Naive thymus-derived CD4-positive, alpha-beta T cell (primary cell): Measurements from ENCODE around the gene C9orf85. TPM values are rescaled to one million over a fixed set of nuclear protein-coding genes. Genes with fewer than 3 reads are reported as not detected.

Source experiments
- ATAC-seq: fragments of 150-1000 bp; cut with Tn5 transposase; 2 replicates; pipeline ENCODE4 v1.10.0; 2021; ENCODE audit warnings: mild to moderate bottlenecking, moderate library complexity
- CTCF ChIA-PET: fragments of 350-600 bp; sonication (Branson Sonifier 250); formaldehyde crosslinking; loops from one replicate; lab custom pipeline; 2021; ENCODE audit warnings: antibody characterized with exemption; lab: Charles Lee
- POLR2A ChIA-PET: fragments of 350-600 bp; sonication (Branson Sonifier 250); formaldehyde crosslinking; loops from one replicate; lab custom pipeline; 2021; ENCODE audit warnings: antibody characterized with exemption, inconsistent platforms; lab: Charles Lee
- DNase-seq, 9 donors: peaks; one replicate each; pipeline versions ENCODE4 v3.0.0 to v3.0.0-alpha.2; 2020 to 2022; ENCODE audit warnings: mixed read lengths in 1 of 9
- H3K27ac ChIP-seq: one replicate; pipeline ENCODE4 v1.7.0; 2013; ENCODE audit warnings: mild to moderate bottlenecking, low read depth, low read length, moderate library complexity
- H3K27me3 ChIP-seq, 2 donors: one replicate each; pipeline ENCODE4 v1.7.0; 2013; ENCODE audit warnings: low read length in 2 of 2, mild to moderate bottlenecking in 2 of 2, moderate library complexity in 2 of 2; ENCODE audit not compliant: control insufficient read depth in 2 of 2, insufficient read depth in 2 of 2
- H3K36me3 ChIP-seq, 3 experiments: 1 replicate in 2 of 3; 2 replicates in 1 of 3; pipeline ENCODE4 v1.7.0; 2013; ENCODE audit warnings: low read length in 3 of 3, mild to moderate bottlenecking in 3 of 3, moderate library complexity in 1 of 3; ENCODE audit not compliant: insufficient read depth in 3 of 3, control insufficient read depth in 2 of 3
- H3K4me1 ChIP-seq, 2 donors: one replicate each; pipeline ENCODE4 v1.7.0; 2013; ENCODE audit warnings: low read length in 2 of 2, mild to moderate bottlenecking in 2 of 2, moderate library complexity in 1 of 2; ENCODE audit not compliant: control insufficient read depth in 2 of 2, insufficient read depth in 2 of 2
- H3K4me3 ChIP-seq: 2 replicates; pipeline ENCODE4 v1.7.0; 2013; ENCODE audit warnings: mild to moderate bottlenecking, low read length
- H3K9me3 ChIP-seq, 3 experiments: 1 replicate in 2 of 3; 2 replicates in 1 of 3; pipeline ENCODE4 v1.7.0; 2013; ENCODE audit warnings: low read length in 3 of 3; ENCODE audit not compliant: control insufficient read depth in 2 of 3
- H3K27ac Mint-ChIP-seq, 9 donors: one replicate each; pipeline ENCODE4 v1.8.0; 2020 to 2022; ENCODE audit warnings: mixed read lengths in 9 of 9, mild to moderate bottlenecking in 8 of 9, moderate library complexity in 5 of 9, inconsistent platforms in 2 of 9
- H3K27me3 Mint-ChIP-seq, 5 donors: one replicate each; pipeline ENCODE4 v1.8.0; 2021 to 2022; ENCODE audit warnings: mixed read lengths in 5 of 5, mild to moderate bottlenecking in 1 of 5
- H3K36me3 Mint-ChIP-seq, 5 donors: one replicate each; pipeline ENCODE4 v1.8.0; 2020 to 2022; ENCODE audit warnings: mixed read lengths in 5 of 5, mild to moderate bottlenecking in 3 of 5, inconsistent platforms in 1 of 5
- H3K4me1 Mint-ChIP-seq, 7 donors: one replicate each; pipeline ENCODE4 v1.8.0; 2020 to 2022; ENCODE audit warnings: mixed read lengths in 7 of 7, mild to moderate bottlenecking in 3 of 7, inconsistent platforms in 1 of 7
- H3K4me3 Mint-ChIP-seq, 10 donors: one replicate each; pipeline ENCODE4 v1.8.0; 2020 to 2022; ENCODE audit warnings: mild to moderate bottlenecking in 10 of 10, mixed read lengths in 10 of 10, moderate library complexity in 6 of 10, inconsistent platforms in 2 of 10
- H3K9me3 Mint-ChIP-seq, 11 donors: one replicate each; pipeline ENCODE4 v1.8.0; 2020 to 2022; ENCODE audit warnings: mixed read lengths in 11 of 11, mild to moderate bottlenecking in 4 of 11, inconsistent platforms in 1 of 11, moderate library complexity in 1 of 11
- intact Hi-C, 2 donors: fragments of 100-400 bp; cut with micrococcal nuclease; formaldehyde crosslinking; loops; one replicate each; pipeline ENCODE4 v1.15.1; 2023
- polyA plus RNA-seq, 2 donors: library from polyadenylated mRNA; unstranded; fragments of 300-500 nt; fragmentation: Illumina TruSeq; gene quantifications; one replicate each; pipeline ENCODE4 v1.2.3, GENCODE V29; 2021
- total RNA-seq, 6 experiments: library from RNA in 5 of 6; stranded (reverse) in 5 of 6; gene quantifications; 1 replicate in 5 of 6; 2 replicates in 1 of 6; pipeline ENCODE4 v1.2.3 and lab custom pipeline; 2021 to 2026

Gene C9orf85
- total and polyA plus RNA-seq, 7 experiments from 2014 or later = 4.8 to 13.9 (median 9.1) TPM

GRCh38 chr9:71918419-71918818 lies 7.0 kb downstream of the C9orf85 start:
- Histone ChIP-seq H3K9me3 (no peaks in the 10 kb centered on the region), H3K36me3 (no peaks in the 10 kb centered on the region), H3K4me1 (no peaks in the 10 kb centered on the region), H3K27ac (no peak overlapping the region), H3K4me3 (no peak overlapping the region), H3K27me3 (no peaks in the 10 kb centered on the region)
- peaks cover 27 to 54% (median 38%) of the 10 kb centered on the region in 7 donors for H3K4me1 Mint-ChIP-seq
- no peaks in the 10 kb centered on the region for H3K9me3 Mint-ChIP-seq
- H3K36me3 Mint-ChIP-seq = peaks cover 3 to 33% (median 14%) of the 10 kb centered on the region in 5 donors
- DNase-seq (no peak), ATAC-seq (no peak)
- POLR2A ChIA-PET = no interaction called here
- CTCF ChIA-PET = no interaction called here
- no peak overlapping the region for H3K4me3 Mint-ChIP-seq
- H3K27me3 Mint-ChIP-seq = no peaks in the 10 kb centered on the region
- H3K27ac Mint-ChIP-seq = no peak overlapping the region
- intact Hi-C loops = loop anchor here in 1 of 2 donors (10.0 kb wide), 1 partner anchor 106 kb away; no protein-coding TSS in a partner anchor

GRCh38 chr9:71920456-71921189 lies 9.2 kb downstream of the C9orf85 start:
- no peaks in the 10 kb centered on the region for H3K4me1 ChIP-seq
- H3K9me3 ChIP-seq = no peaks in the 10 kb centered on the region
- ChIA-PET POLR2A (interaction anchor here (0.6 kb wide), 2 partner anchors 34 to 121 kb away, joined by 4 to 5 read pairs; no protein-coding TSS in a partner anchor), CTCF (interaction anchor here (0.6 kb wide), 1 partner anchor 29 kb away, joined by 4 read pairs; no protein-coding TSS in a partner anchor)
- no peaks in the 10 kb centered on the region for H3K9me3 Mint-ChIP-seq
- DNase-seq (no peak), ATAC-seq (no peak)
- no peaks in the 10 kb centered on the region for H3K36me3 ChIP-seq
- no peaks in the 10 kb centered on the region for H3K27me3 Mint-ChIP-seq
- H3K4me3 ChIP-seq = no peak overlapping the region
- H3K36me3 Mint-ChIP-seq = peaks cover 3 to 38% (median 15%) of the 10 kb centered on the region in 5 donors
- H3K27ac ChIP-seq = no peak overlapping the region
- peak overlapping the region in 1 of 9 donors; percentile 59 for H3K27ac Mint-ChIP-seq
- no peak overlapping the region for H3K4me3 Mint-ChIP-seq
- intact Hi-C loops = no loop called here
- peaks cover 22 to 40% (median 26%) of the 10 kb centered on the region in 7 donors for H3K4me1 Mint-ChIP-seq
- H3K27me3 ChIP-seq = no peaks in the 10 kb centered on the region

- Mint-ChIP-seq H3K4me3 (no peak overlapping the region), H3K27me3 (no peaks in the 10 kb centered on the region), H3K4me1 (peaks cover 19 to 36% (median 21%) of the 10 kb centered on the region in 7 donors), H3K36me3 (peaks cover 3 to 38% (median 15%) of the 10 kb centered on the region in 5 donors), H3K27ac (no peak overlapping the region), H3K9me3 (no peaks in the 10 kb centered on the region)
- Histone ChIP-seq H3K36me3 (no peaks in the 10 kb centered on the region), H3K9me3 (no peaks in the 10 kb centered on the region), H3K4me1 (no peaks in the 10 kb centered on the region), H3K27me3 (no peaks in the 10 kb centered on the region), H3K4me3 (no peak overlapping the region), H3K27ac (no peak overlapping the region)
- CTCF ChIA-PET = interaction anchor here (0.6 kb wide), 1 partner anchor 28 kb away, joined by 4 read pairs; no protein-coding TSS in a partner anchor
- POLR2A ChIA-PET = interaction anchor here (0.6 kb wide), 1 partner anchor 35 kb away, joined by 5 read pairs; no protein-coding TSS in a partner anchor
- ATAC-seq = no peak
- intact Hi-C loops = no loop called here
- no peak for DNase-seq
Observed at GRCh38 chr9:71921190-71921814, 9.9 kb downstream of the C9orf85 start.

GRCh38 chr9:71924576-71924975 lies 13.1 kb downstream of the C9orf85 start:
- ChIA-PET POLR2A (no interaction called here), CTCF (interaction anchor here (0.9 kb wide), 1 partner anchor 28 kb away, joined by 3 read pairs; no protein-coding TSS in a partner anchor)
- no peak for ATAC-seq

GRCh38 chr9:71925834-71926233 lies 14.4 kb downstream of the C9orf85 start:
- ATAC-seq = no peak
- H3K4me3 Mint-ChIP-seq = no peak overlapping the region
- peaks cover 11 to 23% (median 15%) of the 10 kb centered on the region in 7 donors for H3K4me1 Mint-ChIP-seq
- H3K27ac Mint-ChIP-seq = no peak overlapping the region
- Histone ChIP-seq H3K27me3 (no peaks in the 10 kb centered on the region), H3K36me3 (no peaks in the 10 kb centered on the region), H3K4me3 (no peak overlapping the region), H3K9me3 (no peaks in the 10 kb centered on the region), H3K4me1 (no peaks in the 10 kb centered on the region), H3K27ac (no peak overlapping the region)
- H3K9me3 Mint-ChIP-seq = no peaks in the 10 kb centered on the region
- peaks cover 0 to 30% (median 21%) of the 10 kb centered on the region in 5 donors for H3K36me3 Mint-ChIP-seq
- no peak for DNase-seq
- intact Hi-C loops = no loop called here
- POLR2A ChIA-PET = no interaction called here
- CTCF ChIA-PET = interaction anchor here (1.4 kb wide), 1 partner anchor 14 kb away, joined by 4 read pairs; the partner anchor contains the start of gene C9orf85
- no peaks in the 10 kb centered on the region for H3K27me3 Mint-ChIP-seq

More at GRCh38 chr9:71924576-71924975, 13.1 kb downstream of the C9orf85 start:
- Mint-ChIP-seq H3K36me3 (peaks cover 0 to 33% (median 19%) of the 10 kb centered on the region in 5 donors), H3K9me3 (no peaks in the 10 kb centered on the region), H3K27me3 (no peaks in the 10 kb centered on the region), H3K4me1 (peaks cover 11 to 22% (median 14%) of the 10 kb centered on the region in 7 donors), H3K4me3 (no peak overlapping the region), H3K27ac (no peak overlapping the region)
- no peaks in the 10 kb centered on the region for H3K27me3 ChIP-seq
- H3K9me3 ChIP-seq = no peaks in the 10 kb centered on the region
- no peak overlapping the region for H3K27ac ChIP-seq
- intact Hi-C loops = no loop called here
- no peak for DNase-seq
- H3K36me3 ChIP-seq = no peaks in the 10 kb centered on the region
- H3K4me1 ChIP-seq = no peaks in the 10 kb centered on the region
- no peak overlapping the region for H3K4me3 ChIP-seq

GRCh38 chr9:71928376-71928775 lies 16.9 kb downstream of the C9orf85 start:
- Mint-ChIP-seq H3K36me3 (peaks cover 0 to 44% (median 33%) of the 10 kb centered on the region in 5 donors), H3K9me3 (peaks cover 0 to 4% (median 0%) of the 10 kb centered on the region in 11 donors), H3K27ac (no peak overlapping the region), H3K27me3 (no peaks in the 10 kb centered on the region), H3K4me1 (peaks cover 5 to 23% (median 11%) of the 10 kb centered on the region in 7 donors), H3K4me3 (no peak overlapping the region)
- ChIA-PET CTCF (no interaction called here), POLR2A (no interaction called here)
- no peak for ATAC-seq
- intact Hi-C loops = no loop called here
- Histone ChIP-seq H3K9me3 (no peaks in the 10 kb centered on the region), H3K4me3 (no peak overlapping the region), H3K4me1 (no peaks in the 10 kb centered on the region), H3K36me3 (no peaks in the 10 kb centered on the region), H3K27me3 (no peaks in the 10 kb centered on the region), H3K27ac (no peak overlapping the region)
- no peak for DNase-seq
